Right lobe of liver (tissue), 6 donors: ENCODE results near the gene CBFA2T2. TPM values are rescaled to one million over a fixed set of nuclear protein-coding genes. Genes with fewer than 3 reads are reported as not detected.

ENCODE experiments used
- ATAC-seq, 4 donors: fragments of 200-7000 bp; cut with Tn5 transposase; one replicate each; pipeline ENCODE4 v1.9.1; 2020; ENCODE audit warnings: mild to moderate bottlenecking in 4 of 4, moderate library complexity in 4 of 4
- DNase-seq, 3 donors: peaks; one replicate each; pipeline ENCODE4 v3.0.0-alpha.2; 2020
- H3K27ac ChIP-seq, 3 donors: fragments of 200-600 bp; one replicate each; pipeline ENCODE4 v1.8.0; 2022
- H3K27me3 ChIP-seq, 2 donors: fragments of 200-600 bp; one replicate each; pipeline ENCODE4 v1.8.0; 2022
- H3K36me3 ChIP-seq, 4 donors: fragments of 200-600 bp; sonication (generic) in 1 of 4; one replicate each; pipeline versions ENCODE4 v1.5.1 to v1.8.0; 2017 to 2022; ENCODE audit warnings: control low read depth in 1 of 4
- H3K4me1 ChIP-seq, 4 donors: fragments of 200-600 bp; sonication (generic) in 1 of 4; one replicate each; pipeline versions ENCODE4 v1.5.1 to v1.8.0; 2017 to 2022; ENCODE audit warnings: control low read depth in 1 of 4
- H3K4me3 ChIP-seq, 3 donors: fragments of 200-600 bp; one replicate each; pipeline ENCODE4 v1.8.0; 2022
- H3K9me3 ChIP-seq, 4 donors: fragments of 200-600 bp; sonication (generic) in 1 of 4; one replicate each; pipeline versions ENCODE4 v1.5.1 to v1.8.0; 2017 to 2022; ENCODE audit warnings: control low read depth in 1 of 4
- POLR2A ChIP-seq: fragments of 450-650 bp; IDR thresholded peaks from one replicate; pipeline ENCODE4 v1.6.1; 2017; ENCODE audit warnings: antibody characterized with exemption, mild to moderate bottlenecking
- WGBS: methylation state at CpG from one replicate; pipeline ENCODE4 v1.1.6; 2018; ENCODE audit warnings: low coverage, low lambda C conversion rate; ENCODE audit not compliant: insufficient coverage; ENCODE audit errors: missing lambda C conversion rate; 5-methylcytosine and 5-hydroxymethylcytosine counted together
- intact Hi-C, 2 donors: fragments of 100-400 bp; cut with DNase I; formaldehyde crosslinking; loops; one replicate each; pipeline versions ENCODE4 v1.11.2 to v1.14.1; 2022
- total RNA-seq, 6 experiments: library from RNA; depleted of rRNA in 2 of 6; stranded (reverse); fragments of >200 nt in 2 of 6; fragmentation: NEBNext Ultra II Directional in 3 of 6; extraction: Animal tissue kit (Norgen Biotek cat#: 25700) in 3 of 6; gene quantifications; one replicate each; pipeline versions ENCODE4 v1.1.0 to v1.2.4, GENCODE V29; 2016 to 2023
- TF ChIP-seq, protein P1 (sequence below), 4 donors: fragments of 200-600 bp in 3 of 4; fragments of 450-650 bp in 1 of 4; IDR thresholded peaks; one replicate each; pipeline versions ENCODE4 v1.5.1 to v1.8.0; 2016 to 2022; ENCODE audit warnings: antibody characterized with exemption in 4 of 4, mild to moderate bottlenecking in 2 of 4
- donor health status: DM: no; HTN: yes; CAD: no.
- donor health status: DM: no; HTN: no; CAD: no.
- donor health status: DM: no; HTN: no; CAD: no.
- donor health status: DM: no; HTN: yes; CAD: no.
- donor health status: DM: no; HTN: yes; CAD: no.

CBFA2T2 gene
- total RNA-seq, 6 experiments from 2014 or later, result 4.5 to 7.3 (median 5.6) TPM

DNA sequence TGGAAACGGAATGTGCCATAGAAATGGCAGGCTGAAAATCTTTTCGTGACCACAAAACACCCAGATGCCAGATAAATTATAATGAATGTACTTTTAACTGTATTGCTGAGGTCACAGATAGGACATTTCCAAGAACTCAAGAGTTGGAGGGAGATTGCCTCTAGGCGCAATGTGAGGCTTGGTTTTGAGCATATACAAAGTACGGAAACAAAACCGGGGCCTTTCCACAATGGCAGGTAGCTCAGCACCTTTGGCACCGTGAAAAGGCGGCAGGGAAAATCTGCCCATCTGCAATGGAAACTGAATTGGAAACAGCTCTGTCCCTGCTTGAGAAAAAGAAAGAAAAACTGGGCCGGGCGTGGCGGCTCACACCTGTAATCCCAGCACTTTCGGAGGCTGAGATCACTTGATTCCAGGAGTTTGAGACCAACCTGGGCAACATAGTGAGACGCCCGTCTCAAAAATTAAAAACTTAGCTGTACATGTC is 161.7 kb downstream of the CBFA2T2 start:
- H3K36me3 ChIP-seq, result no peaks in the 10 kb centered on the region
- H3K27ac ChIP-seq, result no peak overlapping the region
- no peaks in the 10 kb centered on the region for H3K27me3 ChIP-seq
- ATAC-seq, result no peak
- TF ChIP-seq, protein P1, sequence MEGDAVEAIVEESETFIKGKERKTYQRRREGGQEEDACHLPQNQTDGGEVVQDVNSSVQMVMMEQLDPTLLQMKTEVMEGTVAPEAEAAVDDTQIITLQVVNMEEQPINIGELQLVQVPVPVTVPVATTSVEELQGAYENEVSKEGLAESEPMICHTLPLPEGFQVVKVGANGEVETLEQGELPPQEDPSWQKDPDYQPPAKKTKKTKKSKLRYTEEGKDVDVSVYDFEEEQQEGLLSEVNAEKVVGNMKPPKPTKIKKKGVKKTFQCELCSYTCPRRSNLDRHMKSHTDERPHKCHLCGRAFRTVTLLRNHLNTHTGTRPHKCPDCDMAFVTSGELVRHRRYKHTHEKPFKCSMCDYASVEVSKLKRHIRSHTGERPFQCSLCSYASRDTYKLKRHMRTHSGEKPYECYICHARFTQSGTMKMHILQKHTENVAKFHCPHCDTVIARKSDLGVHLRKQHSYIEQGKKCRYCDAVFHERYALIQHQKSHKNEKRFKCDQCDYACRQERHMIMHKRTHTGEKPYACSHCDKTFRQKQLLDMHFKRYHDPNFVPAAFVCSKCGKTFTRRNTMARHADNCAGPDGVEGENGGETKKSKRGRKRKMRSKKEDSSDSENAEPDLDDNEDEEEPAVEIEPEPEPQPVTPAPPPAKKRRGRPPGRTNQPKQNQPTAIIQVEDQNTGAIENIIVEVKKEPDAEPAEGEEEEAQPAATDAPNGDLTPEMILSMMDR (IDR thresholded peaks at IDR 0.05), result no peak
- TF ChIP-seq POLR2A, result no peak
- WGBS, result 61% methylated on average over 7 of the region's 13 CpGs
- peaks cover 0 to 24% (median 5%) of the 10 kb centered on the region in 4 donors for H3K4me1 ChIP-seq
- no peak for DNase-seq
- H3K9me3 ChIP-seq, result no peaks in the 10 kb centered on the region
- intact Hi-C loops, result loop anchor here in 1 of 2 donors (10.0 kb wide), 1 partner anchor 187 kb away; no protein-coding TSS in a partner anchor
- H3K4me3 ChIP-seq, result no peak overlapping the region

DNA sequence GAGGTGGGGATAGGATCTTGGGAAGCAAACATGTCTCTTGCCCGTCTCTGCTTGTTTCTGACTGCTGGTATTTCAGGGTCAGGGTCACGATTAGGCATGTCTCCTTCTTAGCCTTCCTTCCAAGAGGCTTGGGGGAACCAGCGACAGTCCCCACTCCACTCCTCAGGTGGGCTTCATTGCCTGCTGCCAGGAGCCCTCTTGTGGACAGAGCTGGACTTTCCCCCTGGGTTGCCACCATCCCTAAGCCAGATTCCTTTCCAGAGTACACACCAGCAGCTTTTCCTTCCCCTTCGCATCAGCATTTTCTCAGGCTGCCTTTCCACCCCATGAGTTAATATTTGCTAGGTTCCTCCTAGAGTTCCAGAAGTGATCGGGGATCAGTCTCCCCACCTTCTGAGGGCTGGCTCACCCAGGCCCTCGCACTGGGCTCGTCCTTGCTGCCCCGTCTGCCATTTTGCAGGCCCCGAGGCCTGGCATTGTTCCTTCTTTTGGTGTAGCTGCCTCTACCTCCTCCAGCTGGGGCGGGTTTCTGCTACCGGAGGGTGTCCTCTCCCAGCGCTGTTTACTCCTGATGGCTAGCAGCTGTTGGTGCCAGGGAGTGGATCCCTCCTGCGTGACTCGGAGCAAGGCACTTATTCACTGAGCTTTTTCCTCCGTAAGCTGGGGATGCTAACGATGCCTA is 163.5 kb downstream of the CBFA2T2 start:
- Histone ChIP-seq H3K27ac (no peak overlapping the region), H3K4me3 (no peak overlapping the region), H3K27me3 (no peaks in the 10 kb centered on the region), H3K4me1 (peaks cover 0 to 9% (median 0%) of the 10 kb centered on the region in 4 donors), H3K36me3 (peaks cover 0 to 7% (median 0%) of the 10 kb centered on the region in 4 donors), H3K9me3 (no peaks in the 10 kb centered on the region)
- 25% methylated on average over 7 of the region's 16 CpGs for WGBS
- no peak for TF ChIP-seq POLR2A
- TF ChIP-seq, protein P1 (IDR thresholded peaks at IDR 0.05), result peak; percentile 69 to 79 (median 78)
- no peak for DNase-seq
- intact Hi-C loops, result loop anchor here in 1 of 2 donors (10.0 kb wide), 1 partner anchor 189 kb away; no protein-coding TSS in a partner anchor
- ATAC-seq, result peak; percentile 79 to 88 (median 84)

DNA sequence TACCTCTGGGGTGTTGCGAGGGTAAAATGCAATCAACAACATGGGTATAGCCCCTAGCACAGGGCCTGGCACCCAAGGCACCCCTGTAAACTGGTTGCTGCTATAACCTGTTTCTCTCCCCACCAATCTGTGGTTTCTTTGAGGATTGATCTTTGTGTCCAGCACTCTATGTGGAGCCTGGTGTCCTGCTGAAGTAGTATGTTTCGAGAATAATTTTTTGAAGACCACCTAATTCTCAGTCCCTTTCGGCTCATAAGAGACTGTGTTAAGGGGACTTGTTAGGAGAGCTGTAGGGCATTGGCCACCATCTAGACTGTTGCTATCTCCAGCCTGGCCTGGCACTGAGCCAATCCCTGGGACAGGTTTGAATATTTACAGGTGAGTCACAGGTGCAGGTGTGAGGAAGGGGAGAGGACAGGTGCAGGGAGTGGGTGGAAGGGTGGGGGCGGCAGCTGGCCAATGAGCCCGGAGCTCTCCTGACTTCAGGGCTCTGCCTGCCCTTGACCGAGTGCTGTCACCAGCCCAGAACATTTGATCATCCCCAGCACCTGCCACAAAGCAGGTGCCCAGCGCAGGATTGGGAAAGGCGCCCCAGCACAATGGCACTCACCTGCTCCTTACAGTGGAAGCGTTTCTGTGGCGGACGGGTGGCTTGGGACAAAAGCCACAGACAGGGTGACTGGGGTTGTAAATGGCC is 164.2 kb downstream of the CBFA2T2 start:
- intact Hi-C loops, result loop anchor here in 1 of 2 donors (10.0 kb wide), 1 partner anchor 189 kb away; no protein-coding TSS in a partner anchor
- Histone ChIP-seq H3K9me3 (no peaks in the 10 kb centered on the region), H3K4me1 (peaks cover 0 to 5% (median 0%) of the 10 kb centered on the region in 4 donors), H3K4me3 (no peak overlapping the region), H3K27me3 (no peaks in the 10 kb centered on the region), H3K36me3 (peaks cover 0 to 7% (median 0%) of the 10 kb centered on the region in 4 donors), H3K27ac (no peak overlapping the region)
- 74% methylated on average over 9 of the region's 11 CpGs for WGBS
- ATAC-seq, result peak; percentile 7 to 39 (median 28)
- DNase-seq, result no peak
- TF ChIP-seq POLR2A, result no peak
- TF ChIP-seq, protein P1 (IDR thresholded peaks at IDR 0.05), result no peak

DNA sequence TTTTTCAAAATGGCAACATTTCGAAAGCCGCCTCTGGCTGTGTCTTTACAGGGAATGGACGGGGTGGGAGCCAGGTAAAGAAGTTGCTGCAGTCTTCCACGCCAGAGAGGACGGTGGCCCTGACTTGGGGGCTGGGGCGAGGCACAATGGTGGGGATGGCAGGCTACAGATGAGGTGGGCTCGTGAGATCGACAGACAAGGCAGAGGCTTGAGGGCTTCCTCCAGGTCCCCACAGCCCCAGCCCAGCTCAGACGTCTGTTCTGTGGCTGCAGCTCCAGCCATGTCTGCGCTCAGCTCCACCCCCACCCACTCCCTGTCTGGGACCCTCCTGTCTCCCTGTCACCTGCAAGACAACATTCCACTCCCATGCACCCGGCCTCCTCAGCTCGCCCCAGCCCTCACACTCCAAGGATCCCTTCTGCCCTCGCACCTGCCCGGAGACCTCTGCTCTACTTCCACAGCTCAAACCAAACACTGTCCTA is 164.8 kb downstream of the CBFA2T2 start:
- intact Hi-C loops, result loop anchor here (5.0 to 10.0 kb wide), 2 partner anchors 190 to 192 kb away; no protein-coding TSS in a partner anchor
- H3K4me1 ChIP-seq, result peaks cover 0 to 5% (median 0%) of the 10 kb centered on the region in 4 donors
- ATAC-seq (no peak), DNase-seq (no peak)
- H3K9me3 ChIP-seq, result no peaks in the 10 kb centered on the region
- H3K27ac ChIP-seq, result no peak overlapping the region
- H3K27me3 ChIP-seq, result no peaks in the 10 kb centered on the region
- no peak for TF ChIP-seq POLR2A
- TF ChIP-seq, protein P1 (IDR thresholded peaks at IDR 0.05), result no peak
- peaks cover 0 to 7% (median 0%) of the 10 kb centered on the region in 4 donors for H3K36me3 ChIP-seq
- WGBS, result 68% methylated on average over 7 of the region's 14 CpGs
- H3K4me3 ChIP-seq, result no peak overlapping the region
